Thoracic aorta (tissue), 2 donors: ENCODE measurements around the gene CNTN4. TPM values are rescaled to one million over a fixed set of nuclear protein-coding genes. Genes with fewer than 3 reads are reported as not detected.

Experiments used
- ATAC-seq: fragments of 150-250 bp; one replicate; pipeline ENCODE4 v1.8.0; 2017; ENCODE audit warnings: low read depth; ENCODE audit not compliant: insufficient number of reproducible peaks, low FRiP score
- DNase-seq: peaks from one replicate; pipeline ENCODE4 v3.0.0-alpha.2; 2020; ENCODE audit warnings: low spot score
- H3K27ac ChIP-seq, 2 donors: fragments of 200-600 bp; sonication (generic); 1 replicate in 1 of 2; 2 replicates in 1 of 2; pipeline ENCODE4 v1.5.1; 2016; ENCODE audit warnings: mild to moderate bottlenecking in 2 of 2, moderate library complexity in 2 of 2
- H3K27me3 ChIP-seq: fragments of 200-600 bp; sonication (generic); replicated peaks from 2 replicates; pipeline ENCODE4 v1.6.0; 2016; ENCODE audit warnings: mild to moderate bottlenecking; ENCODE audit not compliant: insufficient read depth
- H3K36me3 ChIP-seq: fragments of 200-600 bp; sonication (generic); one replicate; pipeline ENCODE4 v1.5.1; 2016
- H3K4me1 ChIP-seq, 2 donors: fragments of 200-600 bp; sonication (generic); 1 replicate in 1 of 2; 2 replicates in 1 of 2; pipeline versions ENCODE4 v1.5.1 to v1.6.0; 2016; ENCODE audit warnings: low read depth in 2 of 2, mild to moderate bottlenecking in 1 of 2; ENCODE audit not compliant: control insufficient read depth in 1 of 2
- H3K4me3 ChIP-seq: fragments of 200-600 bp; sonication (generic); 2 replicates; pipeline ENCODE4 v1.5.1; 2016; ENCODE audit warnings: mild to moderate bottlenecking
- H3K9me3 ChIP-seq: fragments of 200-600 bp; sonication (generic); 2 replicates; pipeline ENCODE4 v1.5.1; 2016
- CTCF ChIP-seq: fragments of 200-600 bp; sonication (generic); IDR thresholded peaks from one replicate; pipeline ENCODE4 v1.5.1; 2019; ENCODE audit warnings: antibody characterized with exemption
- total RNA-seq, 2 donors: library from RNA; depleted of rRNA; stranded (reverse); fragments of >200 nt; gene quantifications; one replicate each; pipeline versions ENCODE4 v1.1.0 to v1.2.3, GENCODE V29; 2016

Gene CNTN4
- total RNA-seq, 2 donors from 2014 or later: 103 to 116 TPM

- no peaks in the 10 kb centered on the region for H3K4me1 ChIP-seq
- DNase-seq (no peak), ATAC-seq (no peak)
- no peak overlapping the region for H3K27ac ChIP-seq
- H3K9me3 ChIP-seq: no peaks in the 10 kb centered on the region
- H3K4me3 ChIP-seq: no peak overlapping the region
- TF ChIP-seq CTCF: no peak
- no peaks in the 10 kb centered on the region for H3K36me3 ChIP-seq
- no peaks in the 10 kb centered on the region for H3K27me3 ChIP-seq
These were observed 615.3 kb downstream of the CNTN4 start for GRCh38 chr3:2713923-2714322.

GRCh38 chr3:2714834-2715233, 616.2 kb downstream of the CNTN4 start:
- H3K27ac ChIP-seq: no peak overlapping the region
- ATAC-seq (no peak), DNase-seq (no peak)
- H3K4me3 ChIP-seq: no peak overlapping the region
- H3K27me3 ChIP-seq: no peaks in the 10 kb centered on the region
- no peaks in the 10 kb centered on the region for H3K36me3 ChIP-seq
- H3K4me1 ChIP-seq: no peaks in the 10 kb centered on the region
- no peak for TF ChIP-seq CTCF
- H3K9me3 ChIP-seq: no peaks in the 10 kb centered on the region

- ATAC-seq (no peak), DNase-seq (no peak)
- Histone ChIP-seq H3K36me3 (no peaks in the 10 kb centered on the region), H3K4me1 (peaks cover 0 to 7% of the 10 kb centered on the region in 2 donors), H3K4me3 (no peak overlapping the region), H3K27me3 (no peaks in the 10 kb centered on the region), H3K27ac (no peak overlapping the region), H3K9me3 (no peaks in the 10 kb centered on the region)
- TF ChIP-seq CTCF: no peak
These were observed 628.4 kb downstream of the CNTN4 start for GRCh38 chr3:2727101-2727500.

- TF ChIP-seq CTCF: no peak
- H3K27ac ChIP-seq: no peak overlapping the region
- ATAC-seq (no peak), DNase-seq (no peak)
- no peak overlapping the region for H3K4me3 ChIP-seq
- no peaks in the 10 kb centered on the region for H3K36me3 ChIP-seq
- no peaks in the 10 kb centered on the region for H3K27me3 ChIP-seq
- no peaks in the 10 kb centered on the region for H3K9me3 ChIP-seq
- peaks cover 0 to 7% of the 10 kb centered on the region in 2 donors for H3K4me1 ChIP-seq
These were observed 629.1 kb downstream of the CNTN4 start for GRCh38 chr3:2727610-2728318.

- DNase-seq: no peak
- Histone ChIP-seq H3K9me3 (no peaks in the 10 kb centered on the region), H3K27me3 (no peaks in the 10 kb centered on the region), H3K27ac (no peak overlapping the region), H3K36me3 (no peaks in the 10 kb centered on the region), H3K4me1 (peaks cover 0 to 7% of the 10 kb centered on the region in 2 donors), H3K4me3 (no peak overlapping the region)
- no peak for TF ChIP-seq CTCF
- no peak for ATAC-seq
These were observed 633.2 kb downstream of the CNTN4 start for GRCh38 chr3:2731843-2732242.
